ENCODE data around the gene PPP1R14D. TPM values are rescaled to one million over a fixed set of nuclear protein-coding genes. Genes with fewer than 3 reads are reported as not detected.

Gene PPP1R14D
- total RNA-seq, 1 experiment from 2014 or later: 0.65 TPM

DNA sequence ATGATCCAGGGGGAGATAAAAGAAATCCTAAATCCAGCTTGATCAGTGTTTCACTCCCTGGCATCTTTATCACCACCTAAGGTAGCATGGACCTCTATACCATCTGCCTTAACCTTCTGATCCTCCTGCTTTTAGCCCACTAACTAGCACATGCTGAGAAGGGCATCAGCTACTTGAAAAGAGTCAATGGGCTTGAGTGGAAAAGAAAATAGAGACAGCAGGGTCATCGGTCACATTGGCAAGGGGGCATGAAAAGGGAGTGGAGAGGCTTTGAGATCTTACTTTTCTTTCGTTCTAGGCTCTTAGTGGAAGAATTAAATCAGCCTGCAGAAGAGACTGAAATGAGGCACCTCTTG lies 21.9 kb downstream of the PPP1R14D start:
- H3K79me2 ChIP-seq (ENCODE audit: low read depth): peaks cover 19% of the 10 kb centered on the region
- intact Hi-C loops (cut with micrococcal nuclease; ENCODE audit: unreplicated experiment): loop anchor here (1.0 to 2.0 kb wide), 4 partner anchors 13 to 37 kb away; partner anchors contain the start of gene C15orf62
- no peaks in the 10 kb centered on the region for H3K36me3 ChIP-seq (ENCODE audit: low read depth)
- no peaks in the 10 kb centered on the region for H3K9me2 ChIP-seq (ENCODE audit: insufficient read depth)
- H3K27me3 ChIP-seq (ENCODE audit: insufficient read depth, low read depth): no peaks in the 10 kb centered on the region
- peak overlapping the region; percentile 99 for H3K4me3 ChIP-seq
- TF ChIP-seq EZH2 (IDR thresholded peaks at IDR 0.05; ENCODE audit: low read depth): no peak
- TF ChIP-seq, protein P1, sequence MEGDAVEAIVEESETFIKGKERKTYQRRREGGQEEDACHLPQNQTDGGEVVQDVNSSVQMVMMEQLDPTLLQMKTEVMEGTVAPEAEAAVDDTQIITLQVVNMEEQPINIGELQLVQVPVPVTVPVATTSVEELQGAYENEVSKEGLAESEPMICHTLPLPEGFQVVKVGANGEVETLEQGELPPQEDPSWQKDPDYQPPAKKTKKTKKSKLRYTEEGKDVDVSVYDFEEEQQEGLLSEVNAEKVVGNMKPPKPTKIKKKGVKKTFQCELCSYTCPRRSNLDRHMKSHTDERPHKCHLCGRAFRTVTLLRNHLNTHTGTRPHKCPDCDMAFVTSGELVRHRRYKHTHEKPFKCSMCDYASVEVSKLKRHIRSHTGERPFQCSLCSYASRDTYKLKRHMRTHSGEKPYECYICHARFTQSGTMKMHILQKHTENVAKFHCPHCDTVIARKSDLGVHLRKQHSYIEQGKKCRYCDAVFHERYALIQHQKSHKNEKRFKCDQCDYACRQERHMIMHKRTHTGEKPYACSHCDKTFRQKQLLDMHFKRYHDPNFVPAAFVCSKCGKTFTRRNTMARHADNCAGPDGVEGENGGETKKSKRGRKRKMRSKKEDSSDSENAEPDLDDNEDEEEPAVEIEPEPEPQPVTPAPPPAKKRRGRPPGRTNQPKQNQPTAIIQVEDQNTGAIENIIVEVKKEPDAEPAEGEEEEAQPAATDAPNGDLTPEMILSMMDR (conservative IDR thresholded peaks at IDR 0.05): no peak
- peak overlapping the region; percentile 100 for H2AFZ ChIP-seq
- POLR2A ChIA-PET (ENCODE audit: unreplicated experiment): interaction anchor here (0.5 to 0.9 kb wide), 5 partner anchors 10 to 1316 kb away, joined by 4 to 11 read pairs (median 5); no protein-coding TSS in a partner anchor
- BruUV-seq (replicated peaks): TSS peak; percentile 46
- peak overlapping the region; percentile 100 for H3K4me2 ChIP-seq
- no peak for DNase-seq
- peaks cover 9% of the 10 kb centered on the region; the same call in 1 of the 2 replicates for H3K4me1 ChIP-seq (replicated peaks; ENCODE audit: insufficient read depth)
- H3K27ac ChIP-seq: peak overlapping the region; percentile 72
- peaks cover 4% of the 10 kb centered on the region; the same call in 1 of the 2 replicates for H3F3A ChIP-seq (ENCODE audit: insufficient read depth, low read depth)
- CTCF ChIA-PET: interaction anchor here (0.6 kb wide), 1 partner anchor 51 kb away, joined by 8 read pairs; no protein-coding TSS in a partner anchor
- no peaks in the 10 kb centered on the region for H4K20me1 ChIP-seq (ENCODE audit: insufficient read depth)
- H3K9me3 ChIP-seq (ENCODE audit: insufficient read depth, low read depth): no peaks in the 10 kb centered on the region

DNA sequence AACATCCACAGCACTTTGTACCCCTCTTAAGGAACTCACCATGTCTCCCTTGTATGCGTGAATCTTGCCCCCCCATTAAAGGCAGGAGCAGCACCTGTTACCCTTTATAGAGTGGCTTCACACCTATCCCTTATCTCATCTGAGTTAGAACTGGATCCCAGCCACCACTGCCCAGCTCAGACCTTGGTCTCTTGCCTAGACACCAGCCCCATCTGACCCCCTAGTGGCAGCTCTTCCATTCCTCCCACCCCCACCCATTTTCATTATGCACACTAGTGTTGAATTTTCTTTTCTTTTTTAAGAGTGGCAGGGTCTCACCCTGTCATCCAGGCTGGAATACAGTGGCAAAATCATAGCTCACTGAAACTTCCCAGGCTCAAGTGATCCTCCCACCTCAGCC lies 24.8 kb downstream of the PPP1R14D start:
- Histone ChIP-seq H3K4me3 (no peak overlapping the region), H3K9me3 (ENCODE audit: insufficient read depth, low read depth) (no peaks in the 10 kb centered on the region), H3F3A (ENCODE audit: insufficient read depth, low read depth) (peaks cover 4% of the 10 kb centered on the region; the same call in 1 of the 2 replicates), H3K27me3 (ENCODE audit: insufficient read depth, low read depth) (no peaks in the 10 kb centered on the region), H3K79me2 (ENCODE audit: low read depth) (peaks cover 17% of the 10 kb centered on the region), H3K4me1 (replicated peaks; ENCODE audit: insufficient read depth) (peaks cover 9% of the 10 kb centered on the region; the same call in 1 of the 2 replicates), H3K27ac (no peak overlapping the region), H3K9me2 (ENCODE audit: insufficient read depth) (no peaks in the 10 kb centered on the region), H4K20me1 (ENCODE audit: insufficient read depth) (no peaks in the 10 kb centered on the region), H3K36me3 (ENCODE audit: low read depth) (no peaks in the 10 kb centered on the region), H2AFZ (no peak overlapping the region), H3K4me2 (no peak overlapping the region)
- POLR2A ChIA-PET (ENCODE audit: unreplicated experiment): interaction anchor here (0.7 kb wide), 1 partner anchor 37 kb away, joined by 5 read pairs; no protein-coding TSS in a partner anchor
- TF ChIP-seq EZH2 (IDR thresholded peaks at IDR 0.05; ENCODE audit: low read depth): no peak
- TF ChIP-seq, protein P1 (conservative IDR thresholded peaks at IDR 0.05): no peak
- intact Hi-C loops (cut with micrococcal nuclease; ENCODE audit: unreplicated experiment): no loop called here
- no TSS peak for BruUV-seq (replicated peaks)
- CTCF ChIA-PET: no interaction called here
- no peak for DNase-seq

DNA sequence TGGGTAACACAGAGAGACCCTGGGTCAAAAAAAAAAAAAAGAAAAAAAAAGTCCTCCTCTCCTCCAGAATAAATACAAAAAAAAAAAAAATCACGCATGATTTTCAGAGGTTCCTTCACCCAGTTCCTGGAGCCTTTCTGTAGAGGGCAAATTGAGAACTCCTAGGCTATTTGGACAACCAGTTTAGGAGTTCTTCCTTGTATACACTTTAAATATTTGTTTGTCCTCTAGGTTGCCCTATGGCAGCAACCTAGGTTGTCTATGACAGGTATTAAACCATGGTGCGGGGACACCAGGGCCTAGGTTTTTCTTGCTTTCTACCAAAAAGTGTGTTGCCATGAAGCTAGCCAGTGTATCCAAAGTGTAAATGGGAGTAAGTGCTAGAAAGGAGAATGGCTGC lies 25.4 kb downstream of the PPP1R14D start:
- H3F3A ChIP-seq (ENCODE audit: insufficient read depth, low read depth): peaks cover 4% of the 10 kb centered on the region; the same call in 1 of the 2 replicates
- ChIA-PET CTCF (no interaction called here), POLR2A (ENCODE audit: unreplicated experiment) (interaction anchor here (0.7 kb wide), 1 partner anchor 36 kb away, joined by 5 read pairs; no protein-coding TSS in a partner anchor)
- no peaks in the 10 kb centered on the region for H3K27me3 ChIP-seq (ENCODE audit: insufficient read depth, low read depth)
- H3K4me1 ChIP-seq (replicated peaks; ENCODE audit: insufficient read depth): peaks cover 3% of the 10 kb centered on the region; the same call in 1 of the 2 replicates
- H3K4me3 ChIP-seq: no peak overlapping the region
- DNase-seq: no peak
- no peaks in the 10 kb centered on the region for H3K9me2 ChIP-seq (ENCODE audit: insufficient read depth)
- intact Hi-C loops (cut with micrococcal nuclease; ENCODE audit: unreplicated experiment): no loop called here
- no peak overlapping the region for H3K4me2 ChIP-seq
- no peaks in the 10 kb centered on the region; the same call in 1 of the 2 replicates for H3K36me3 ChIP-seq (ENCODE audit: low read depth)
- H4K20me1 ChIP-seq (ENCODE audit: insufficient read depth): no peaks in the 10 kb centered on the region
- no peak overlapping the region for H2AFZ ChIP-seq
- BruUV-seq (replicated peaks): no TSS peak
- TF ChIP-seq, protein P1 (conservative IDR thresholded peaks at IDR 0.05): no peak
- TF ChIP-seq EZH2 (IDR thresholded peaks at IDR 0.05; ENCODE audit: low read depth): no peak
- peaks cover 10% of the 10 kb centered on the region for H3K79me2 ChIP-seq (ENCODE audit: low read depth)
- no peaks in the 10 kb centered on the region for H3K9me3 ChIP-seq (ENCODE audit: insufficient read depth, low read depth)
- H3K27ac ChIP-seq: no peak overlapping the region
